ENCODE measurements around the gene SEMA3F.

GRCh38 chr3:50124052-50124799 lies 30.9 kb upstream of the SEMA3F start:
- TF ChIP-seq CTCF (IDR thresholded peaks at IDR 0.05 in 4 of 5, conservative IDR thresholded peaks at IDR 0.05 in 1 of 5), result no peak
- TF ChIP-seq POLR2A (IDR thresholded peaks at IDR 0.05), result no peak

All from gastrocnemius medialis (tissue), 4 donors.